Measurements from ENCODE around the gene DNM3.

- no peak for TF ChIP-seq EZH2 (IDR thresholded peaks at IDR 0.05)
- no peak for TF ChIP-seq POLR2AphosphoS5 (IDR thresholded peaks at IDR 0.05; ENCODE audit: borderline replicate concordance, low read depth, low read length)
- no peak for TF ChIP-seq FOXP2 (optimal IDR thresholded peaks at IDR 0.05; ENCODE audit: control extremely low read depth, extremely low read length, insufficient read depth)
Observed at GRCh38 chr1:171803045-171803444, 38.3 kb upstream of the DNM3 start.

Measured in SK-N-MC (cell line).